ENCODE measurements around the gene IQGAP2.
"Not testable (repeated sequence)": the region's sequence is repeated elsewhere in the genome, so short reads cannot be mapped to it uniquely, and the experiment has no call there.

Gene IQGAP2

GRCh38 chr5:76545184-76545583 is 142.1 kb downstream of the IQGAP2 start:
- no peak for FAIRE-seq

- FAIRE-seq, result no peak
These were observed 143.5 kb downstream of the IQGAP2 start for GRCh38 chr5:76546497-76547102.

- FAIRE-seq, result no peak
These were observed 144.3 kb downstream of the IQGAP2 start for GRCh38 chr5:76547242-76547890.

- FAIRE-seq, result no peak
These were observed 144.9 kb downstream of the IQGAP2 start for GRCh38 chr5:76547891-76548524.

DNA sequence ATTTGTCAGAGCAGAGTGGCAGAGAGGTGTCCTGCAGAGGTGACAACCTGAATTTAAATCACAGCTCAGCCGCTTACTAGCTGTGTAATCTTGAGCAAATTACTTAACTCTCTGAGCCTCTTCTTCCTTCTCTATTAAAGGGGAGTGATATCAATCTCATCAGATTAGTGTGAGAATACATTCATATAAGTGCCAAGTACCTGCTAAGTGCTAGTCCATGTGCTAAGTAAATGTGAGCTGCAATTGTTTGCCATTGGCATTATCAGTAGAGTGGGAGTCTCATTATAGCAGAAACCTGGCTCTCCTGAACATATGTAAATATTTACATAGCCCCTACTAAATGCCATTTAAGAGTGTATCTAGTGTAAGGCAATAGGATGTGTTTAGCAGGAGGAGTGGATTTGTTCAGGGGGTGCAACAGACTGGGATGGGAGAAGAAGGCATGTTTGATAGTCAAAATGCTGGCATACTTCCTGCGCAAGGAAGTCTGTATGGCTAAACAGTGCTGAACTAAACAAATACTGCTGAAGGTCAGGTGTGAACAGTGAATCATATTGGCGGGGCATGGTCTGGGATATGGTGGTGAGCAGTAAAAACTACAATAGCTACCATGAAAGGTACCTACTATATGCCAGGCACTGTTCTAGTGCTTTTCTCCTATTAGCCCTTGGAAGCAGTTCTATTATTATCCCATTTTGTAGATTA is 145.6 kb downstream of the IQGAP2 start:
- no peak for FAIRE-seq

GRCh38 chr5:76550881-76551280 is 147.8 kb downstream of the IQGAP2 start:
- FAIRE-seq, result not testable (repeated sequence)

DNA sequence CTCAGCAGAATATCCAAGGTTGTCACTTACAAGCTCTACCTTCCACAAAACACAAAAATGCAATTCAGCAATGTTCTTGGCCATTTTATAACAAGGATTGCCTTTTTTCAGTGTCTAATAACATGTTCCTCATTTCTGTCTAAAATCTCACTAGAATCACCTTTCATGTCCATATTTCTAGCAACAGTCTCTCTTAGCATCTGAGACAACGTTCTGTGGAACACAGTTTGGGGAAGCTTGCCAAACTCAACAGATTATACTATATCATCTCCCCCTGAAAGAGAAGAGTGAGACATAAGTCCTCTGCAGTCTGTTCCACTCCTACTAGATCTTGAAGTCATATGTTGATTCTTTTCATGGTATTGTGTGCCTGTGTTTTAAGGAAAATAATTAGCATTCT is 149.5 kb downstream of the IQGAP2 start:
- no peak for FAIRE-seq

- no peak for FAIRE-seq
These were observed 150.2 kb downstream of the IQGAP2 start for GRCh38 chr5:76553251-76553650.

GRCh38 chr5:76555114-76555513 is 152.0 kb downstream of the IQGAP2 start:
- no peak for FAIRE-seq

DNA sequence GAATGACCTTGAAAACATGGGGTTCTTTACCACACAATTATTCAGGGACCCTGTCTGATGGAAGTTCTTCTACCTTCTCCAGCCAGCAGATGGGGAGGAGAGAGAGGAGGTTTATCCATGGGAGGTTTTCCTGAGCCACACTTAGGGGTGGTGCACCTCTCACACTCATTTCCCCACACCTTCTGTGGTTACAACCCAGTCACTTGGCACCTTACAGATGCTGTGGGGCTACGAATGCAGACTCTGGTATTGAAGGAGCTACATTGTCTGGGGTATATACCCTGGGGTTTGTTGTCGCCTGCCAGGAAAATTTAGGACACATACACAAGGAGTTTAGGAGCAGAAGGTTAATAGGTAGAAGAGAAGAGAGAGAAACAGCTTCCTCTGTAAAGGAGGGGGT is 152.6 kb downstream of the IQGAP2 start:
- FAIRE-seq, result no peak

DNA sequence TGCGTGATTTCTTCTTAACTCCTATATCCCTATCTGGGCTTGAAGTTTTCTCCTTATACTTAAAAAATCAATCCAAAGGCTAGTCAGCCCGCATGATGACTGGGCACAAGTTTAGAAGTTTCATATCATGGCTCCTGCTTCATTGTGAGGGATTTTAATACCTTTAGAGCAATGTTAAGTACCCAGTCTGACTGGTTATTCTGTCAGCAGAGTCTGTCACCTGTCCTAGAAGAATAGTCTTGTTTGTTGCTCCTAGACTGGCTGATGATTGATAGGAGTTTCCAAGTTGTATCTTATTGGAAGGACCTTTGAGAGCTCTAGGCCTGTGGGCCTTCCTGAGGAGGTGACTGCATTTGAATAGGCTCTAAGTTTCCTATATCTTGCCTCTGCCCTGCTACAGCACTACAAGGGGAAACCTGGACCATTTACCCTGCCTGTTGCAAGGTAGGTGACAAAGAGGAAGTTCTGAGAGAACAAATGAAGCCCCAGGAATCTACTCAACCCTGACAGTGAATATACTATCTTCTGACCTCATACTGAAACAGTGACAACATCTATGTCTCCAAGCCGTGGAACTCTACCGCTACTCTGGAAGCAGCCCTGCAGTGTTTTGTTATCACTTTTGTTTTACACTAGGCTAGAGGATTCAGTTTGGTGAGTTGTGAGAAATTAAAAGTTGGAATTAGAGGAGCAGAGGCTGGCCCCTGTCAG is 153.6 kb downstream of the IQGAP2 start:
- no peak for FAIRE-seq

GRCh38 chr5:76560952-76561891 is 158.1 kb downstream of the IQGAP2 start:
- FAIRE-seq, result no peak

DNA sequence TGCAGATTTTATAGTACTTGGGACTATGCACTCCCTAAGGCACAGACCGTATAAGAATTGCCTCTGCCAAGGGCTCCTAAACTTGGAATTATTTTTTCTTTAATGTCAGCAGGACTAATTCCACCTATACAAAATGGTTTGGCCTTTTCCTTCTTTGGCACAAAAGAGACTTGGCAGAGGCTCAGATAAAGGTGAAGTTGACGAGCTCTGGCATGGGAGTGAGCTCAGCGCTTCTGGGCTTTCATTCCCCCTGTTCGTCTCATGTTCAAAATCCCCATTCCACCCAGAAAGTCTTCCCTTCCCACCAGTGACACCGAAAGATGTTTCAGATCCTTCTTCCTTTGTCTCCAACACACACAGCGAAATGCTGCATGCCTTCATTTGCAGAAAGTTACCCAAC is 158.9 kb downstream of the IQGAP2 start:
- no peak for FAIRE-seq

DNA sequence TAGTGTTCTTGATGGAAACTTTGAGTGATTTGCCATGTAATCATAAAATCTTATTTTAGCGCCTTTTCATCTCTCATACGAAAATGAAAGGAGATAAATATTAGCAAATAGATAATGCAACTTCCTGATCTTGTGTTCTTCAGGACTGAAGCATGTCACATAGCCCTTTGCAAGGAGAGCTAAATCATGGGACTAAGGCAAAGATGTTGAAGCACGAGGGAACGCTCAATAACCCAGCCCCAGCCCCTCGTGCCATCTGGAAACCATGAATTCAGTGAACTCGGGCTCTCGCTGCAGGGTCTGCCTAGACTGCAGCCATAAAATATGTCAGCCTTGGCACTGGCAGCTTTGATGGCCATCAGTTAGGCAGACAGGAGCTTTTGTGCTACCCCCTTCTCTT is 161.9 kb downstream of the IQGAP2 start:
- FAIRE-seq, result no peak

DNA sequence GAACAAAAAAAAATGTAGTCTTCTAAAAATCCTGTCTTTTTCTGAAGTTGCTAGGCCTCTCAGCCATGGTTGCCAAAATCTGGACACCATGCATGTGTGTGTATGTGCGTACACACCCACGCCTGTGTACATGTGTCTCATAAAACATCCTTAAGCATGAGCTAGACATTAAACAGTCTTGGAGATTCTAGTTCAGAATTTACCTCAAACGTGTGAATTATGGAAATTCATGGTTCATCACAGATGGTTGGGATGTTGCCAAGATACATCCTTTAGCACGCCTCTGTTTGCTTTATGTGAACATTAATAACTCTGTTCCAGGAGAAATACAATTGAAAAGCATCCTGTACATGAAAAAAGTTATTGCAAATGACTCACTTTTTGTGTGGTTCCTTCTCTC is 167.1 kb downstream of the IQGAP2 start:
- FAIRE-seq, result no peak

GRCh38 chr5:76571559-76571958 is 168.5 kb downstream of the IQGAP2 start:
- no peak for FAIRE-seq

DNA sequence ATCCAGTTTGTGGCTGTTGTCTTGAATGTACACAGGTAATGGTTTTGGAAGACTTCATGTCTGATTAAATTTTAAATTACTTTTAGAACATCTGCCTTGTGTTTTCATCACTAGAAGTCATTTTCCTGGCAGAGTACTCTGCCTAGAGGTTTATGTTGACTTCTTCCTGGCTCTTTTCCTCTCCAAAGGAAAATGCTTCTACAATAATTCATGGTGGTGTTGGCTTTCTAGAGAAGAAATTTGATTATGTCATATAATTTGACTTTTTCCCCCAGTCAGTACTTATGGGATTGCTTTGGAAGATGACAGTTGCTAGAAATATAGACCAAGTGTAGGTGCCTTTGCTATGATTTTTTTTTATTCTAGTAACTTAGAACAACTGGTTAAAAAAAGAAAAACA is 173.4 kb downstream of the IQGAP2 start:
- no peak for FAIRE-seq

GRCh38 chr5:76576996-76577395 is 173.9 kb downstream of the IQGAP2 start:
- FAIRE-seq, result no peak

DNA sequence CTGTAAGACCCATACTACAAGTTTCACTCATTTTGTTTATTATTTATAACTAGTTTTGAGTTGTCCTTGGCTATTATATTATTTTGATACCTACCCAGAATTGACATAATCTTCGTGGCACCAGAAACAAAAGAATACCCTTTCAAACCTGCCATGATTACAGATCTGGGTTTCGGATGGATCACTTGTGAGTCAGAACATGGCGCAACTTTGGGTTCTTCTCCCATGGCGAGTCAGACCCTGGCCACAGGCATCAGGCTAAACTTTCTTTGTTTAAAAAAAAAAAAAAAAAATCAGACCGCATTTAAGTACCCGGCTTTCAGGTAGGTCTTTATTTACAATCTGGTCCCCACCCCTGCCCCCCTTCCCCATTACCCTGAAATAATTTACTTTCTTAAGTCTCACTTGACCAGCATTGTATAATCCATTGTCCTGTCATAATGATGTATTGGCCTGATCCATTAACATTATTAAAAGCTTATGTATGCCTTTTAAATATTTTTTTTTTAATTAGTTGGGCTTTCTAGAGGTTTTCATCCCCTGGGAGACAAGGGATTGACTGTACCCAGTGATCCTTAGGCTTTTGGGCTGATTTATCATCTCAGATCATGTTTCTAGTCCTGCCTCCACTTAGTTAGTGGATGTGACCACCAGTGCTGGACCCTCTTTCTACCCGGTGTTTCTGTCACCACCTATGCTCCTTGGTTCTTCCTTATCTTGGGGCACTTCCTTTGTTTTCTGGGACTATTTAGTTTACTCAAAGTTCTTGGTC is 176.3 kb downstream of the IQGAP2 start:
- FAIRE-seq, result no peak

- no peak for FAIRE-seq
These were observed 177.9 kb downstream of the IQGAP2 start for GRCh38 chr5:76580981-76581380.

Measured in TTC549 (cell line).